GM23338 (cell line): Measurements from ENCODE around the gene MAPK1. TPM values are rescaled to one million over a fixed set of nuclear protein-coding genes. Genes with fewer than 3 reads are reported as not detected.

Experiments used
- ATAC-seq: fragments of 200-7000 bp; cut with Tn5 transposase; 3 replicates; pipeline ENCODE4 v1.9.1; 2020
- DNase-seq: peaks from one replicate; pipeline ENCODE4 v3.0.0-alpha.2; 2015; ENCODE audit warnings: low spot score
- H2AFZ ChIP-seq: fragments of 200-600 bp; sonication (generic); 2 replicates; pipeline ENCODE4 v1.8.0; 2016; ENCODE audit warnings: antibody characterized with exemption, mild to moderate bottlenecking, moderate library complexity
- H3F3A ChIP-seq: fragments of 200-600 bp; sonication (generic); replicated peaks from 2 replicates; pipeline ENCODE4 v1.8.0; 2017; ENCODE audit warnings: antibody characterized with exemption, mixed run types, low read depth
- H3K27ac ChIP-seq: fragments of 200-600 bp; sonication (generic); 2 replicates; pipeline ENCODE4 v1.6.1; 2016; ENCODE audit warnings: low read depth
- H3K27me3 ChIP-seq: fragments of 200-600 bp; sonication (generic); 2 replicates; pipeline ENCODE4 v1.8.0; 2016; ENCODE audit warnings: mild to moderate bottlenecking, mixed run types, moderate library complexity; ENCODE audit not compliant: insufficient read depth
- H3K36me3 ChIP-seq: fragments of 200-600 bp; sonication (generic); 2 replicates; pipeline ENCODE4 v1.8.0; 2016; ENCODE audit warnings: mild to moderate bottlenecking; ENCODE audit not compliant: insufficient read depth
- H3K4me1 ChIP-seq: fragments of 200-600 bp; sonication (generic); 2 replicates; pipeline ENCODE4 v1.8.0; 2016; ENCODE audit warnings: mild to moderate bottlenecking, moderate library complexity; ENCODE audit not compliant: insufficient read depth
- H3K4me2 ChIP-seq: fragments of 200-600 bp; sonication (generic); 2 replicates; pipeline ENCODE4 v1.7.1; 2017; ENCODE audit warnings: mixed run types
- H3K4me3 ChIP-seq: fragments of 200-600 bp; sonication (generic); 2 replicates; pipeline ENCODE4 v1.6.1; 2016; ENCODE audit warnings: mixed run types
- H3K79me2 ChIP-seq: fragments of 200-600 bp; sonication (generic); replicated peaks from 2 replicates; pipeline ENCODE4 v1.8.0; 2017; ENCODE audit warnings: mild to moderate bottlenecking; ENCODE audit not compliant: insufficient read depth
- H3K9me2 ChIP-seq: fragments of 200-600 bp; sonication (generic); 2 replicates; pipeline ENCODE4 v1.8.0; 2017; ENCODE audit not compliant: insufficient read depth
- H4K20me1 ChIP-seq: fragments of 200-600 bp; sonication (generic); replicated peaks from 2 replicates; pipeline ENCODE4 v1.8.0; 2017; ENCODE audit warnings: mild to moderate bottlenecking; ENCODE audit not compliant: insufficient read depth
- H3K27ac Mint-ChIP-seq: 2 replicates; pipeline ENCODE4 v1.8.0; 2020; ENCODE audit warnings: inconsistent platforms, mild to moderate bottlenecking, moderate library complexity, mixed read lengths
- H3K27me3 Mint-ChIP-seq: 3 replicates; pipeline ENCODE4 v1.8.0; 2022; ENCODE audit warnings: low read depth, mild to moderate bottlenecking, moderate library complexity, mixed read lengths, inconsistent platforms; ENCODE audit not compliant: insufficient read depth, poor library complexity
- H3K36me3 Mint-ChIP-seq: 3 replicates; pipeline ENCODE4 v1.8.0; 2021; ENCODE audit warnings: low read depth, mild to moderate bottlenecking, inconsistent platforms, moderate library complexity, mixed read lengths
- H3K4me1 Mint-ChIP-seq: 3 replicates; pipeline ENCODE4 v1.8.0; 2020; ENCODE audit warnings: mild to moderate bottlenecking, inconsistent platforms, mixed read lengths
- H3K4me3 Mint-ChIP-seq: 3 replicates; pipeline ENCODE4 v1.8.0; 2021; ENCODE audit warnings: moderate library complexity, mild to moderate bottlenecking, inconsistent platforms, mixed read lengths
- H3K9me3 Mint-ChIP-seq: 3 replicates; pipeline ENCODE4 v1.8.0; 2020; ENCODE audit warnings: moderate library complexity, mild to moderate bottlenecking, inconsistent platforms, mixed read lengths
- CREB1 ChIP-seq: fragments of 250-450 bp; sonication (Bioruptor Pico); IDR thresholded peaks from 2 replicates; pipeline ENCODE4 v1.5.0; 2020; ENCODE audit warnings: low read depth, mild to moderate bottlenecking, moderate library complexity
- EZH2 ChIP-seq: fragments of 200-600 bp; sonication (generic); IDR thresholded peaks from one replicate; pipeline ENCODE4 v1.8.0; 2017; ENCODE audit warnings: antibody characterized with exemption, mild to moderate bottlenecking, low read depth; ENCODE audit not compliant: unreplicated experiment
- EZH2phosphoT487 ChIP-seq: fragments of 200-600 bp; sonication (generic); IDR thresholded peaks from one replicate; pipeline ENCODE4 v1.8.1; 2018; ENCODE audit warnings: antibody characterized with exemption; ENCODE audit not compliant: unreplicated experiment
- JUNB ChIP-seq: IDR thresholded peaks from one replicate; pipeline ENCODE4 v1.6.1; 2016; ENCODE audit warnings: antibody characterized with exemption; ENCODE audit not compliant: unreplicated experiment
- NANOG ChIP-seq: IDR thresholded peaks from 2 replicates; pipeline ENCODE4 v1.6.1; 2016; ENCODE audit warnings: antibody characterized with exemption, borderline replicate concordance
- POLR2AphosphoS5 ChIP-seq: IDR thresholded peaks from 2 replicates; pipeline ENCODE4 v1.6.1; 2016; ENCODE audit warnings: antibody characterized with exemption, low read depth
- STAT1 ChIP-seq: IDR thresholded peaks from one replicate; pipeline ENCODE4 v1.6.1; 2016; ENCODE audit warnings: antibody characterized with exemption; ENCODE audit not compliant: unreplicated experiment
- ZNF114 ChIP-seq: fragments of 250-450 bp; sonication (Bioruptor Pico); IDR thresholded peaks from 2 replicates; pipeline ENCODE4 v1.5.0; 2020; ENCODE audit warnings: mild to moderate bottlenecking, moderate library complexity
- ZNF331 ChIP-seq: fragments of 250-450 bp; sonication (Bioruptor Pico); IDR thresholded peaks from 2 replicates; pipeline ENCODE4 v1.5.0; 2020; ENCODE audit warnings: low read depth, mild to moderate bottlenecking, moderate library complexity
- polyA plus RNA-seq: library from polyadenylated mRNA; unstranded; fragments of >200 nt; fragmentation: Nextera tagmentation; extraction: Ambion mirVana; gene quantifications from 2 replicates; pipeline ENCODE4 v1.2.1, GENCODE V29; 2016
- total RNA-seq: library from RNA; depleted of rRNA; stranded (reverse); fragments of >200 nt; shearing (Covaris generic); gene quantifications from 2 replicates; pipeline ENCODE4 v1.2.3, GENCODE V29; 2014
- TF ChIP-seq, protein P1 (sequence below): fragments of 250-450 bp; sonication (Bioruptor Pico); IDR thresholded peaks from 2 replicates; pipeline ENCODE4 v1.5.0; 2020; ENCODE audit warnings: mild to moderate bottlenecking, moderate library complexity
- TF ChIP-seq, protein P2 (sequence below): IDR thresholded peaks from 2 replicates; pipeline ENCODE4 v1.6.1; 2016; ENCODE audit warnings: antibody characterized with exemption
- TF ChIP-seq, protein P3 (sequence below), 2 experiments: fragments of 200-600 bp in 1 of 2; sonication (generic) in 1 of 2; conservative IDR thresholded peaks; 2 replicates each; pipeline versions ENCODE4 v1.5.1 to v1.6.1; 2016 to 2017; ENCODE audit warnings: antibody characterized with exemption in 2 of 2, low read depth in 2 of 2, mild to moderate bottlenecking in 2 of 2, moderate library complexity in 1 of 2
- TF ChIP-seq, protein P4 (sequence below): IDR thresholded peaks from one replicate; pipeline ENCODE4 v1.6.1; 2018; ENCODE audit warnings: antibody characterized with exemption; ENCODE audit not compliant: unreplicated experiment

The MAPK1 gene
- total and polyA plus RNA-seq, 2 experiments from 2014 or later: 17.4 to 77.5 TPM

DNA sequence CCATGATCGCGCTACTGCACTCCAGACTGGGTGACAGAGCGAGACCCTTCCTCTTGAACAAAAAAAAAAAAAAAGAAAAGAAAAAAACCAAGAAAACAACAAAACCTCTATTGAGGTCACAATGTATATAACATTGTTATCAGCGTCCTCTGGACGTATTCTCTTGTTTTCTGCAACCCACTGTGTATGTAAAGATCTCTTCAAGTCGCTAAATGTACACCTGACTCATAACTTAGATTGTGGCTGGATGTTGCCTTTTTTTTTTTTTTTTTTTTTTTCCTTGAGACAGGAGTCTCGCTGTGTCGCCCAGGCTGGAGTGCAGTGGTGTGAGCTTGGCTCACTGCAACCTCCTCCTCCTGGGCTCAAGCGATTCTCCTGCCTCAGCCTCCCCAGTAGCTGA lies 130.5 kb downstream of the MAPK1 start:
- TF ChIP-seq, protein P1, sequence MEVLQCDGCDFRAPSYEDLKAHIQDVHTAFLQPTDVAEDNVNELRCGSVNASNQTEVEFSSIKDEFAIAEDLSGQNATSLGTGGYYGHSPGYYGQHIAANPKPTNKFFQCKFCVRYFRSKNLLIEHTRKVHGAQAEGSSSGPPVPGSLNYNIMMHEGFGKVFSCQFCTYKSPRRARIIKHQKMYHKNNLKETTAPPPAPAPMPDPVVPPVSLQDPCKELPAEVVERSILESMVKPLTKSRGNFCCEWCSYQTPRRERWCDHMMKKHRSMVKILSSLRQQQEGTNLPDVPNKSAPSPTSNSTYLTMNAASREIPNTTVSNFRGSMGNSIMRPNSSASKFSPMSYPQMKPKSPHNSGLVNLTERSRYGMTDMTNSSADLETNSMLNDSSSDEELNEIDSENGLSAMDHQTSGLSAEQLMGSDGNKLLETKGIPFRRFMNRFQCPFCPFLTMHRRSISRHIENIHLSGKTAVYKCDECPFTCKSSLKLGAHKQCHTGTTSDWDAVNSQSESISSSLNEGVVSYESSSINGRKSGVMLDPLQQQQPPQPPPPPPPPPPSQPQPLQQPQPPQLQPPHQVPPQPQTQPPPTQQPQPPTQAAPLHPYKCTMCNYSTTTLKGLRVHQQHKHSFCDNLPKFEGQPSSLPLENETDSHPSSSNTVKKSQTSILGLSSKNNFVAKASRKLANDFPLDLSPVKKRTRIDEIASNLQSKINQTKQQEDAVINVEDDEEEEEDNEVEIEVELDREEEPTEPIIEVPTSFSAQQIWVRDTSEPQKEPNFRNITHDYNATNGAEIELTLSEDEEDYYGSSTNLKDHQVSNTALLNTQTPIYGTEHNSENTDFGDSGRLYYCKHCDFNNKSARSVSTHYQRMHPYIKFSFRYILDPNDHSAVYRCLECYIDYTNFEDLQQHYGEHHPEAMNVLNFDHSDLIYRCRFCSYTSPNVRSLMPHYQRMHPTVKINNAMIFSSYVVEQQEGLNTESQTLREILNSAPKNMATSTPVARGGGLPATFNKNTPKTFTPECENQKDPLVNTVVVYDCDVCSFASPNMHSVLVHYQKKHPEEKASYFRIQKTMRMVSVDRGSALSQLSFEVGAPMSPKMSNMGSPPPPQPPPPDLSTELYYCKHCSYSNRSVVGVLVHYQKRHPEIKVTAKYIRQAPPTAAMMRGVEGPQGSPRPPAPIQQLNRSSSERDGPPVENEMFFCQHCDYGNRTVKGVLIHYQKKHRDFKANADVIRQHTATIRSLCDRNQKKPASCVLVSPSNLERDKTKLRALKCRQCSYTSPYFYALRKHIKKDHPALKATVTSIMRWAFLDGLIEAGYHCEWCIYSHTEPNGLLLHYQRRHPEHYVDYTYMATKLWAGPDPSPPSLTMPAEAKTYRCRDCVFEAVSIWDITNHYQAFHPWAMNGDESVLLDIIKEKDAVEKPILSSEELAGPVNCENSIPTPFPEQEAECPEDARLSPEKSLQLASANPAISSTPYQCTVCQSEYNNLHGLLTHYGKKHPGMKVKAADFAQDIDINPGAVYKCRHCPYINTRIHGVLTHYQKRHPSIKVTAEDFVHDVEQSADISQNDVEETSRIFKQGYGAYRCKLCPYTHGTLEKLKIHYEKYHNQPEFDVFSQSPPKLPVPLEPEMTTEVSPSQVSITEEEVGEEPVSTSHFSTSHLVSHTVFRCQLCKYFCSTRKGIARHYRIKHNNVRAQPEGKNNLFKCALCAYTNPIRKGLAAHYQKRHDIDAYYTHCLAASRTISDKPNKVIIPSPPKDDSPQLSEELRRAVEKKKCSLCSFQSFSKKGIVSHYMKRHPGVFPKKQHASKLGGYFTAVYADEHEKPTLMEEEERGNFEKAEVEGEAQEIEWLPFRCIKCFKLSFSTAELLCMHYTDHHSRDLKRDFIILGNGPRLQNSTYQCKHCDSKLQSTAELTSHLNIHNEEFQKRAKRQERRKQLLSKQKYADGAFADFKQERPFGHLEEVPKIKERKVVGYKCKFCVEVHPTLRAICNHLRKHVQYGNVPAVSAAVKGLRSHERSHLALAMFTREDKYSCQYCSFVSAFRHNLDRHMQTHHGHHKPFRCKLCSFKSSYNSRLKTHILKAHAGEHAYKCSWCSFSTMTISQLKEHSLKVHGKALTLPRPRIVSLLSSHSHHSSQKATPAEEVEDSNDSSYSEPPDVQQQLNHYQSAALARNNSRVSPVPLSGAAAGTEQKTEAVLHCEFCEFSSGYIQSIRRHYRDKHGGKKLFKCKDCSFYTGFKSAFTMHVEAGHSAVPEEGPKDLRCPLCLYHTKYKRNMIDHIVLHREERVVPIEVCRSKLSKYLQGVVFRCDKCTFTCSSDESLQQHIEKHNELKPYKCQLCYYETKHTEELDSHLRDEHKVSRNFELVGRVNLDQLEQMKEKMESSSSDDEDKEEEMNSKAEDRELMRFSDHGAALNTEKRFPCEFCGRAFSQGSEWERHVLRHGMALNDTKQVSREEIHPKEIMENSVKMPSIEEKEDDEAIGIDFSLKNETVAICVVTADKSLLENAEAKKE (CRISPR knock-in tag): no peak
- no peak for TF ChIP-seq ZNF331 (CRISPR knock-in tag)
- TF ChIP-seq, protein P2, sequence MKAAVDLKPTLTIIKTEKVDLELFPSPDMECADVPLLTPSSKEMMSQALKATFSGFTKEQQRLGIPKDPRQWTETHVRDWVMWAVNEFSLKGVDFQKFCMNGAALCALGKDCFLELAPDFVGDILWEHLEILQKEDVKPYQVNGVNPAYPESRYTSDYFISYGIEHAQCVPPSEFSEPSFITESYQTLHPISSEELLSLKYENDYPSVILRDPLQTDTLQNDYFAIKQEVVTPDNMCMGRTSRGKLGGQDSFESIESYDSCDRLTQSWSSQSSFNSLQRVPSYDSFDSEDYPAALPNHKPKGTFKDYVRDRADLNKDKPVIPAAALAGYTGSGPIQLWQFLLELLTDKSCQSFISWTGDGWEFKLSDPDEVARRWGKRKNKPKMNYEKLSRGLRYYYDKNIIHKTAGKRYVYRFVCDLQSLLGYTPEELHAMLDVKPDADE: no peak
- TF ChIP-seq STAT1: no peak
- TF ChIP-seq NANOG: no peak
- TF ChIP-seq, protein P3, sequence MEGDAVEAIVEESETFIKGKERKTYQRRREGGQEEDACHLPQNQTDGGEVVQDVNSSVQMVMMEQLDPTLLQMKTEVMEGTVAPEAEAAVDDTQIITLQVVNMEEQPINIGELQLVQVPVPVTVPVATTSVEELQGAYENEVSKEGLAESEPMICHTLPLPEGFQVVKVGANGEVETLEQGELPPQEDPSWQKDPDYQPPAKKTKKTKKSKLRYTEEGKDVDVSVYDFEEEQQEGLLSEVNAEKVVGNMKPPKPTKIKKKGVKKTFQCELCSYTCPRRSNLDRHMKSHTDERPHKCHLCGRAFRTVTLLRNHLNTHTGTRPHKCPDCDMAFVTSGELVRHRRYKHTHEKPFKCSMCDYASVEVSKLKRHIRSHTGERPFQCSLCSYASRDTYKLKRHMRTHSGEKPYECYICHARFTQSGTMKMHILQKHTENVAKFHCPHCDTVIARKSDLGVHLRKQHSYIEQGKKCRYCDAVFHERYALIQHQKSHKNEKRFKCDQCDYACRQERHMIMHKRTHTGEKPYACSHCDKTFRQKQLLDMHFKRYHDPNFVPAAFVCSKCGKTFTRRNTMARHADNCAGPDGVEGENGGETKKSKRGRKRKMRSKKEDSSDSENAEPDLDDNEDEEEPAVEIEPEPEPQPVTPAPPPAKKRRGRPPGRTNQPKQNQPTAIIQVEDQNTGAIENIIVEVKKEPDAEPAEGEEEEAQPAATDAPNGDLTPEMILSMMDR (conservative IDR thresholded peaks at IDR 0.05; ENCODE audit: low read depth in 2 of 2): no peak
- no peak for TF ChIP-seq JUNB
- TF ChIP-seq EZH2phosphoT487: no peak
- TF ChIP-seq CREB1: no peak
- TF ChIP-seq EZH2: no peak
- TF ChIP-seq ZNF114: no peak
- TF ChIP-seq POLR2AphosphoS5: no peak
- TF ChIP-seq, protein P4, sequence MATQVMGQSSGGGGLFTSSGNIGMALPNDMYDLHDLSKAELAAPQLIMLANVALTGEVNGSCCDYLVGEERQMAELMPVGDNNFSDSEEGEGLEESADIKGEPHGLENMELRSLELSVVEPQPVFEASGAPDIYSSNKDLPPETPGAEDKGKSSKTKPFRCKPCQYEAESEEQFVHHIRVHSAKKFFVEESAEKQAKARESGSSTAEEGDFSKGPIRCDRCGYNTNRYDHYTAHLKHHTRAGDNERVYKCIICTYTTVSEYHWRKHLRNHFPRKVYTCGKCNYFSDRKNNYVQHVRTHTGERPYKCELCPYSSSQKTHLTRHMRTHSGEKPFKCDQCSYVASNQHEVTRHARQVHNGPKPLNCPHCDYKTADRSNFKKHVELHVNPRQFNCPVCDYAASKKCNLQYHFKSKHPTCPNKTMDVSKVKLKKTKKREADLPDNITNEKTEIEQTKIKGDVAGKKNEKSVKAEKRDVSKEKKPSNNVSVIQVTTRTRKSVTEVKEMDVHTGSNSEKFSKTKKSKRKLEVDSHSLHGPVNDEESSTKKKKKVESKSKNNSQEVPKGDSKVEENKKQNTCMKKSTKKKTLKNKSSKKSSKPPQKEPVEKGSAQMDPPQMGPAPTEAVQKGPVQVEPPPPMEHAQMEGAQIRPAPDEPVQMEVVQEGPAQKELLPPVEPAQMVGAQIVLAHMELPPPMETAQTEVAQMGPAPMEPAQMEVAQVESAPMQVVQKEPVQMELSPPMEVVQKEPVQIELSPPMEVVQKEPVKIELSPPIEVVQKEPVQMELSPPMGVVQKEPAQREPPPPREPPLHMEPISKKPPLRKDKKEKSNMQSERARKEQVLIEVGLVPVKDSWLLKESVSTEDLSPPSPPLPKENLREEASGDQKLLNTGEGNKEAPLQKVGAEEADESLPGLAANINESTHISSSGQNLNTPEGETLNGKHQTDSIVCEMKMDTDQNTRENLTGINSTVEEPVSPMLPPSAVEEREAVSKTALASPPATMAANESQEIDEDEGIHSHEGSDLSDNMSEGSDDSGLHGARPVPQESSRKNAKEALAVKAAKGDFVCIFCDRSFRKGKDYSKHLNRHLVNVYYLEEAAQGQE: no peak
- Histone ChIP-seq H3K79me2 (no peaks in the 10 kb centered on the region), H3K27ac (no peak overlapping the region), H3K9me2 (no peaks in the 10 kb centered on the region), H3K4me1 (peaks cover 14% of the 10 kb centered on the region), H4K20me1 (no peaks in the 10 kb centered on the region), H3K4me2 (no peak overlapping the region), H2AFZ (no peak overlapping the region), H3F3A (peaks cover 3% of the 10 kb centered on the region), H3K4me3 (no peak overlapping the region), H3K27me3 (peaks cover 30% of the 10 kb centered on the region), H3K36me3 (no peaks in the 10 kb centered on the region)
- no peaks in the 10 kb centered on the region for H3K9me3 Mint-ChIP-seq
- no peak overlapping the region for H3K4me3 Mint-ChIP-seq
- ATAC-seq: no peak
- no peak for DNase-seq
- H3K27me3 Mint-ChIP-seq: peaks cover 26% of the 10 kb centered on the region
- no peak overlapping the region for H3K27ac Mint-ChIP-seq
- peaks cover 16% of the 10 kb centered on the region for H3K4me1 Mint-ChIP-seq
- H3K36me3 Mint-ChIP-seq: no peaks in the 10 kb centered on the region; the same call in 2 of the 3 replicates
